HK-2 (cell line): ENCODE measurements around the gene INMT.
"Not testable (repeated sequence)": the region's sequence is repeated elsewhere in the genome, so short reads cannot be mapped to it uniquely, and the experiment has no call there.

Experiments used
- DNase-seq: peaks from one replicate; pipeline ENCODE4 v3.0.0-alpha.2; 2018; ENCODE audit not compliant: unreplicated experiment

INMT gene

DNA sequence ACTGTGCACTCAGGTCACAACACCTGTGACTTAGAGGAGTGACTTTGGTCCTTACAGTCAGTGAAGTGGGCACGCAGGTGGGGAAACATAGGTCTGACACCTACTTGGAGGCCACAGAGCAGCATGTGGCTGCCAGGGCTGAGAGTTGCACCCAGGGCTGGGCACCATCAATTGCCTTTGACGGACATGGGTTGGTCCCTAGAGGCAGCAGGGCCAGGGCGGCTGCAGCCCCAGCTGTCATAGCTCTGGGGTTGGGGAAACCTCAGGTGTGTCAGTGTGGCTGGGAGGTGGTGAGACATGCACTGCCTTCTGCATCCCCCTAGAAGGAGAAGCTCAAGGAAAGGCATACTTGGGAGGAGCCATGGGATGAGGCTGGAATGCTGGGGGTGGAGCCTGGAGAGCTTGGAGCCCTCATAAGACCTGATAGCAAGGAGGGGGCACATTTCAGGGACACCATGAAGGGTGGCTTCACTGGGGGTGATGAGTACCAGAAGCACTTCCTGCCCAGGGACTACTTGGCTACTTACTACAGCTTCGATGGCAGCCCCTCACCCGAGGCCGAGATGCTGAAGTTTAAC lies at the start of gene INMT:
Gene INMT (plus strand): TSS at position 440 of the 578 bp plus-strand sequence. CDS start 16 bp downstream, at position 456.
- no peak for DNase-seq

DNA sequence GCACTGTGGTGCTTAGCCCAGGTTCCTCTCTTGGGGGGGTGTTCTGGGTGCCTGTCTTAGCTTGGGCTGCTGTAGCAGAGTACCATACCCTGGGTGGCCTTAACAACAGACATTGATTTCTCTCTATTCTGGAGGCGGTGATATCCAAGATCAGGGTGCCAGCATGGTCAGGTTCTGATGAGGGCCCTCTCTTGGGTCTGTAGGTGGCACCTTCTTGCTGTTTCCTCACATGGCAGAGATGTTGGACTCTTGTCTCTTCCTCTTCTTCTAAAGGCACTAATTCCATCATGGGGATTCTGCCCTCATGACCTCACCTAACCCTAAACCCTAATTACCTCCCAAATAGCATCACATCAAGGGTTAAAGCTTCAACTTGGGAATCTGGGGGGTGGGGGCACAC lies 49.7 kb upstream of the INMT start:
- DNase-seq: no peak

DNA sequence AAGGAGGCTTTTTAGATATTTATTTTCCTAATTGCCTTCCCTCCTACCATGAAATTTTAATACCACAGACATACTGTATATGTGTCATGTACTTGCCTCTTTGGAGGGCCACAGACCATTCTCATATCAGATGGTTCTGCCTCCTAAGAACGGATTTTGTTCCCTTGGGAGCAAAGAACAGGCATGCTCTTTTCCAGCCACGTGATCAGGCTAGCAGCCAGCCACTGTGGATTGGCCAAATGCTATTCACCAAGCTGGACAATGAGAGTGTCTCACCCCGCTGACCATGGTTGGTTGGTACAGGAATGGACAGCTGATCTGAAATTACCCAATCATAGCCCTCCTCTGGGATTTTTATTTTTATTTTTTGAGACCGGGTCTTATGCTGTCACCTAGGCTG lies 48.2 kb upstream of the INMT start:
- DNase-seq: no peak

DNA sequence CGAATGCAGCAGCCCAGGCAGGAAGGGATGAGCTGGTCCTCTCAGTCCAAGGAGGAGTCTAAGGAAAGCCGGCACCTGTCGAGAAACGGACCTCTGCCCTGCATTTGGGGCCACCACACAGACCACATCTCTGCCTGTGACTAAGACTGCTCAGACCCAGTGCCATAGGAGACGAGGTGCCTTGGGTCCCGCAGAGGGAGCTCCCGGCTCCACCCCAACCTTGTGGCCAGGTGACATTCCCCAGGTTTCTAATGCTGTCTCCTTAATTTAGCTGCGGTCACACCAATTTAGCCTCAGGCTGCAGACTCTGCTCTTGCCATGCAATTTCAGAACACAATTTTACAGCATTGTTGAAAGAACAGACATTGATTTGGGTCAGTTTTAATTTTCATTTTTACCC lies 46.9 kb upstream of the INMT start:
- no peak for DNase-seq

DNA sequence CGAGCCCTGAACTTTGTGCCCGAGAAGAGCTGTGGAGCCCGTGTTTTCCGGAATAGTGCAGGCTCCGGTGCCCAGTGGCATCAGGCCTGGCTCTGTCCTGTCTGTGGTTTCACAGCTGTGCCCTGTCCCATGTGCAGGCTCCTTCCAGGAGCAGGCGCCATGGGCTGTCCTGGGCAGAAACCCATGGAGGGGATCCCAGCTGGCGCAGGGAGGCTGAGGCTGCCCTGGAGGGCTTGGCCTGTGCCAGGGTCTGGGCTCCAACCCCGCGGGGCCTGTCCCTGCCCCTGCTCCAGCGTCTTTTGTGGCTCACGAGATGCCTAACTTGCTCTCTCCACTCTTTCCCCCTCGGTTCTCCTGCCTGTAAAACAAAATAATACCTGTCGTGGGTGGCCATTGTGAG lies 46.3 kb upstream of the INMT start:
- no peak for DNase-seq

DNA sequence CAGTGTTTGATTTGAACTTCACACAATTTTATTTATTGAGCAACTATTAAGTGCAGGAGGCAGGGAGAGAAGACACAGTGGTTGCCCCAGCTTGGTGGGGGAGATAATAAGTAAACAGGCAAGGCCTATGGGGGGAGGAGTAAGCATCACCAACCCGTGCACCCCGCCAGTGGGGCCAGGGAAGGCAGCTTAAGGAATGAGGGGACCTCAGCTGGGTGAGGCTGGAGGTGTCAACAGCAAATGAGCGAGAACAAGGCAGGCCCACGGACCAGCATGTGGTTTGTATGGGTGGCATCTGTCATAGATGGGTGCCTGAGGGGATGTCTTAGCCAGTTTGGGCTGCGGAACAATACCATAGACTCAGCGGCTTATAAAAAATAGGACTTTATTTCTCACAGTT lies 45.6 kb upstream of the INMT start:
- DNase-seq: no peak

DNA sequence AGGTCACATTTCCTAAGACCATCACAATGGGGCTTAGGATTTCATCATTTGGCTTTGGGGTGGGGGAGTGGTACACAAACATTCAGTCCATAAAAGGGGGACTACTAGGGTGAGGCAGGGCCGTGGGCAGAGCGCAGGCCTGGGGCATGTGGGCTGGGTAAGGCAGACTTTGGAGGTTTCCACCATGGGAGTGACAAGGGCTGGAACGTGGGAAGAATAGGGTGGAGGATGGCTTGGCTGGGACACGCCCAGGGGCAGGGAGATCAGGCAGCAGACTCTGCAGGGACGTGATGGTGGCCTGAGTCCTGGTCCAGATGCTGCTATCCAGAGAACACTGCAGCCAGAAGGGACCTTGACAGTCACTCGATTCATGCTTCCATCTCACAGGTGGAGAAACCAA lies 45.0 kb upstream of the INMT start:
- no peak for DNase-seq

DNA sequence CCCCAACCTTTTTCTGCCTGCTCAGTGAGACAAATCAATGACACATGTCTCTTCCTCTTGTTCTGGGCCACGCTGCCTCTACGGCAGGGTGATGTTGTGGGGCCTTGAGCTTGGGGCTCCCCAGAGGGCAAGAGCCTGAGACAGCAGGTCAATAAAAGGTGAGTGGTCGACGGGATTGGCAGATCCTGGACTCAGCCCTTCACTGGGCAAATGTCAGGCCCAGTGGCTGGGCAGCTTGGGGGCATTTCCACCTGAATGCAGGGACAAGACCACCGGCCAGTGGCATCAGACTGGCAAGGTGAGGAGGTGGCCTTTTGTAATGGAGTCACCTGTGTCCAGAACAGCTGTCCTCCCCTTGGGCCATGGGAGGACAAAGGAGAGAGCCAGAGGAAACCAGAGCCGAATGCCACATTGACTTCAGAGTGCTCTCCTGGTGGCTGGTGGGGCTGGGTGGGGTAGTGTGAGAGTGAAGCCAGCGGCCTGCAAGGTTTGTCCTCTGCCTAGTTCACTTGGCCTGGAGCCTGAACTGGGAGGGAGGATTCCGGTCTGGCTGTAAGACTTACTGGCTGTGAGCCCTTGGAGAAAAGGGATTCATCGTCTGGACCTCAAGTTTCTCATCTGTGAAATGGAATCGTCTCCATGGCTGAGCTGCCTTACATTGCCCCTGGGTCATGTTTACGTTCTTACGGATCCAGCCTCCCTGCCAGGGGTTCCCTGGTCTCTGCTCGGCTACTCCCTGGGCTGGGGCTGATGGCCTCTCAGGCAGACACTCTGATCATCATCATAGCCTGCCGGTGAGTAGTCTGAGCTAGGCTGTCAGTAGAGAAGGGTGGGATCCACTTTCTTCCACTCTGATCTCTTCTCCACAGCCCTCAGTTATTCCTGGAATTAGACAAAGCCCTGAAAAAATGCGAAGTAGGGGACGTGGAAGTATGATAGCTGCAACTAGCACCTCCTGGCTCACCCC lies 44.3 kb upstream of the INMT start:
- no peak for DNase-seq

DNA sequence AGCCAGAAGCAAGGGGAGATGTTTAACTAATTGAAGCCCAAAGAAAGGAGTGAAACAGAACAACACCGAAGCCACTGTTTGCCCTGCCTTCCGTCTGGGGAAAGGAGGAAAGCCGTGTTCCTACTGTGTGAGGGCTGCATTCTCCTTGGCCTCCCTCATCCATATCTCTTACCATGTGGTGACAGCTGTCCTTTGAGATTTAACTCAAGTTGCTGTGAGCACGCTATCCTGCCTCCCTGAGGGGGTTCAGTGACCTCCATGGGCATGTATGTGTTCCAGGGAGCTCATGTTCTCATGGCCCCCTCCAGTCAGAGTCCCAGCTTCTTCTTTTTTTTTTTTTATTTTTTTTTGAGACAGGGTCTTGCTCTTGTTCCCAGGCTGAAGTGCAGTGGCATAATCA lies 43.5 kb upstream of the INMT start:
- no peak for DNase-seq

DNA sequence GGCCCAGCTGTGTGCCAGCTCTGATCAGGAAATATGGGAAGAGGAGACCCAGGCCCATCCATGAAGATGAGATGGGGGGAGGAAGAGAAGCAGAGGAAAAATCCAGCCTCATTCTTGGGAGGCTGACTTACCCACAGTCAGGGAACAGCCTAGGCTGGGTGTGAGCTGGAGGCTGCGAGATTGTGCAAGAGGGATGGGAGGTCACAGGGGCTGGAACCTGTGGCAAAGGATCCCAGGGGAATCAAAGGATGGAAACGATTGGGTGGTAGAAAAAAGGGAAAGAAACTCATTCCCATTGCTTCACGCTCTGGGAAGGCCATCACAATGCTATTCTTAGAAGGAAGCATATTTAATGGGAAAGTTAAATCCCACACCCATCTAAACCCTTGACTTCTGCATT lies 43.0 kb upstream of the INMT start:
- DNase-seq: no peak

DNA sequence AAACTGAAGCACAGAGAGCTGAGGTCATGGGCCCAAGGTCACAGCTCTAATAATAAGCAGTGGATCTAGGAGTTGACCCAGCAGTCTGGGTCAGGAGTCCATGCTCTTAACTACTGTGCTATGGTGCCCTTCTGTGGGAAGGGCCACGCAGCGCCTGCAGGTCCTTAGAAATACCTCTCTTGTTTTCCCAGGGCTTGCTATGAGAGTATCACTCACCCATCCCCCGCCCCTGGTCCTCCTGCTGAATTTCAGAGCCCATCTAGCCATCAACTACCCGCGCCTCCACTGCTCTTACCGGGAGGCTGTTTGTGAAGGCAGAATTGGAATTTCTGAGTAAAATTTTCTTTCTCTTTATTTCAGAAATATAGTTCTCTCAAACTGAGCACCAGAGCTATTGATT lies 42.4 kb upstream of the INMT start:
- DNase-seq: no peak

DNA sequence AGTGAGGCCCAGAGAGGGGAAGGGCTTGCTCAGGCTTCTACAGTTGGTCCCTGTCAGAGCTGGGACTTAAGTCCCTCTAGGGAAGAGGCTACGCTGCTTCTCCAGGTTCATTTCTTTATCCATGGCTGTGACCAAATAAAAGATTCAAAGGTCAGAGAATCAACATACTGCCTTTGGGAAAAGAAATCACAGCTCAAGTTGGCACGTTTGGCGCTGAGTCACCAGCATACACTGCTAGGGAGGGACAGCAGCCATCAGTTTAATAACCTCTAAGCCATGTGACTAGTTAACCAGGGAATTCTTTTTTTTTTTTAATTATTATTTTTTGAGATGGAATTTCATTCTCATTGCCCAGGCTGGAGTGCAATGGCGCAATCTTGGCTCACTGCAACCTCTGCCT lies 41.3 kb upstream of the INMT start:
- no peak for DNase-seq

DNA sequence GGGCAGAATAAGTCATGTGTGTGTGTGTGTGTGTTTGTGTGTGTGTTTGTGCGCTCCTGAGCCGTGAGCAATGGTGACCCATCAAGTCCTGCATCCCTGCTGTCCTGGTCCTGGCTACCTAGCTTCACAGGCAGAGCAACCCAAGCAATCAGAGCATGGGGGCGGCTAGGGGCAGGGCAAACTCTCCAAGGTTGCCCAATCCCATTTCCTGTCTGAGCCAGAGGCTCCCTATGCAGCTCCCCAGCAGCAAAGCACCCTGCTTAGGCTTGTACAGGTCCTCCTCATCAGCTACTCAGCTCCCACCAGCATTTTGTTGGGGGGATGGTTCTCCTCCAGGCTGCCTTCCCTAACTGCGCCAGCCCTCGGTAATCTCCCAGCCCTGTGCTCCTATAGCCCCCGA lies 38.5 kb upstream of the INMT start:
- DNase-seq: no peak

DNA sequence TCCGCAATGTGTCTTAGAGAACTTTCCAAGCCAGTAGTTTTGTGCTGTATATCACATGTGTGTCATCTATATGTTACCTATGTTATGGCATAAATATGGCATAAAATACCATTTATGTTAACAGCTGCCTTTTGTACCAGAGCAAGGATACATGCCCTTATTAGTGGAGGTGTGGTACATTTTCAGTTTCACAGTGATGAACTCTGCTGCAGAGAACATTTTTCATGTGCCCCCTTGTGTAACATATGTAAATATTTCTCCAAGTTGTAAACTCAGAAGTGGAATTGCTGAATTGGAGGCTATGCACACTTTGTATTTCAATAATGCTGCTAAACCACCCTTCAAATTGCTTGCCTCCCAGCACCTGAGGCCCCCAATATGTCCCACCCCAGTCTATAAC lies 37.8 kb upstream of the INMT start:
- DNase-seq: no peak

DNA sequence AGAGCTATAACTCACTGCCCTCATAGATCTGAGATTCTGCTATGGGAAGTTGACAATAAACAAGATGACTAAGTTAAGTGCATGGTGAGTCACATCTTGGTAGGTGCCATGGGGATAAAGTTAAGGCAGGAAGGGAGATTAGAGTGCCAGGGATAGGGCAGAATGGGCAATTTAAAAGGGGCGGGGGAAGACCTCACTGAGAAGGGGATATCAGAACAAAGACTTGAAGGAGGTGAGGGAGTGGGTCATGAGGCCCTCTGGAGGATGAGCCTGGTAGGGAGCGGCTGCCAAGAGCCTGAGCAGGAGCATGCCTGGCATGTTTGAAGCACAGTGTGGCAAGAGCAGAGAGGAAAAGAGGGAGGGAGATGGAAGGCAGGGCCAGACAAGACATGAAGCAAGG lies 34.8 kb upstream of the INMT start:
- no peak for DNase-seq

DNA sequence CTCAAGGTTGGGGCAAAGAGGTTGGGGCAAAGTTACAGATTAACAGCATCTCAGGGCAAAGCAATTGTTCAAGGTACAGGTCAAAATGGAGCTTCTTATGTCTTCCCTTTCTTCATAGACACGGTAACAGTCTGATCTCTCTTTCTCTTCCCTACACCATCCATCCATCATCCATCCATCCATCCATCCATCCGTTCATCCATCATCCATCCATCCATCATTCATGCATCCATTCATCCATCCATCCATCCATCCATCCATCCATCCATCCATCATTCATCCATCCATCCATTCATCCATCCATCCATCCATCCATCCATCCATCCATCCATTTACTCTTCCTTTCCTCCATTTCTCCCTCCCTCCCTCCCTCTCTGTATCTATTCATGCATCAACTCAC lies 32.5 kb upstream of the INMT start:
- not testable (repeated sequence) for DNase-seq

DNA sequence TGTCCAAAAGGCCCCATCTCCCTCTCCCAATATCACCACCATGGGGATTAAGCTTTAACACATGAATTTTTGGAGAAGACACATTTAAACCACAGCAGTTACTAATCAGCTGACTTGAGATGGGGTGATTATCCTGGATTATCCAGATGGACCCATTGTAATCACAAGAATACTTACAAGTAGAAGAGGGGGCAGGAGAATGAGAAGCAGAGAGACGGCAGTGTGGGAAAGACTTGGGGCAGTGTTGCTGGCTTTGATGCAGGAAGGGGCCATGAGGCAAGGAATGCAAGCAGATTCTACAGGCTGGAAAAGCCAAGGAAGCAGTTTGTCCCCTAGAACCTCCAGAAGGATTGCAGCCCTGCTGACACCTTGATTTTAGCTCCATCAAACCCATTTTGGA lies 30.7 kb upstream of the INMT start:
- DNase-seq: no peak

DNA sequence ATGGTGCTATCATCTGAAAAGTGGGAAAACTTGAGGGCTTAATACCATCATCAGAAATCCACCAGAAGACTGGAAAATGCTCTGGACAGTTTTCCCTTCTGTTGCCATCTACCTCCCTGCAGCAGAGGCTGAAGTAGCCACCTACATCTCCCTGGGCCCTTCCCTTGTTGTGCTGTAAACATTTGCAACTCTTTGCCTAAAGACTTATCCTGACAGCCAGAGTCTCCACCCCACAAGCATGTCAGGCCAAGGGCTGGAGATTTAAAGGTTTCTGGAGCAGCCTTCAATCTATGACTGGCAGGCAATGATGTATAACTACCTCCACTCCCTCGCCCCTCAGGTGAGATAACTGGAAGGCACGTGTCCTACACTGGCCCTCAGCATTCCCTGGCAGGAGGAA lies 29.7 kb upstream of the INMT start:
- DNase-seq: no peak

DNA sequence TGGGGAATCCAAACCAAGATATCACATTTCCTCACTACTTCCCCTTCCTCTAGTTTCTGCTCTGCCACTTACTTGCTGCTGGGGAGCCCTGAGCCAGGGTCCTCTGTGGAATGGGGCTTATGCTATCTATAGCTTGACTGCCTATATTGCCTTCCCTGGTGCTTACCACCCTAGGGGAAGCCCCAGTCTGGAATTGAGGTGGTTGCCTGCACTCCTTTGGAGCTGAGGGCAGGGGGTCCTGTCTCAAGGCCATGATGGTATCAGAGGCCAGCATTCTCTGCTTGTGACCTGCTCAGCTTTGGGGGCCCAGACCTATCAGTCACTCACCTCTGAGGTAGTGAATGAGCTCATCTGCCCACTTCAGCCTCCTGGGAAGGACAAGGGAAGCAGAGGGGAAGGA lies 29.3 kb upstream of the INMT start:
- DNase-seq: no peak

DNA sequence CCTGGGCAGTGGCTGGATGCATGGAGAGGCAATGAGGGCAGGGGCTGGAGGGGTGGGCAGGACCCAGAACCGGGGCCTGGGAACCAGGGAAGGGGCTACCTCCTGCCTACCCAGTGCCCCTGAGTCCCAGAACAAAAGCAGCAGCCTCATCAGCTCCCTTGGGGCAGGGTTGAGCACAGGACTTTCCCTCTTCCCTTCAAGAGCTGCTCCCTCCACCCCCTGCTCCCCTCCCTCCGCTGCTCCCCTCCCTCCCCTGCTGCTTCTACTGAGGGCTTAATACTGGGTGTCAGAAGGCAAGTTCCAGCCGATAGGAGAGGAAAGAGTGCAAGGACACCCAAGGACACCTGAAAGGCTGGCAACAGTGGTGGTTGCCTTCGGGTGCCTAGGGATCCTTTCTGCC lies 28.2 kb upstream of the INMT start:
- DNase-seq: no peak

DNA sequence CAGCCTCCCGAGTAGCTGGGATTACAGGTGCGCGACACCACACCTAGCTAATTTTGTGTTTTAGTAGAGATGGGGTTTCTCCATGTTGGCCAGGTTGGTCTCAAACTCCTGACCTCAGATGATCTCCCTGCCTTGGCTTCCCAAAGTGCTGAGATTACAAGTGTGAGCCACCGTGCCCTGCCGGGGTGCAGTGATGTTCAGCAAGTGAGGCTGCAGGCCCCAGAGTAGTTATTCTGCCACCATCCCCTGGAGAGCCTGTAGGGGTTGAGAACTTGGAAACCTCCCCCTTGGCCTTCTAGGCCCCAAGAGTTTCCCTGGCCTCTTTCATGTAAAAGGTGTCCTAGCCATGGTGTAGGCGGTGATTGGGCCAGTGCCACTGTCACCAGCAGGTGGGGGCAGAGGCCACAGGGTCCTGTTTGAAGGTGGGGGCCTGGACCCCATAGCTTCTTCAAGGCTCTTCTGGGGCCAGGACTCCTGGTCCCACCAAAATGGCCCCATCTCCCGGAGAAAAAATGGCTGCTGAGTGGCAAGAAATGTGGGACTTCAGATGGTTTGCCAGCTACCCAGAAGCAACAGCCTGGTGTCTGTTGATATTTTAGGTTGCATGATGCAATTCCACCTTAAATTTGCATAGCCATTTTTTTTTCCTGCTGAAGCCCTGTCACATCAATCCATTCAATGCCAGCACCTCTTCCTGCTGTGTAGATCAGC lies 25.5 kb upstream of the INMT start:
- no peak for DNase-seq

DNA sequence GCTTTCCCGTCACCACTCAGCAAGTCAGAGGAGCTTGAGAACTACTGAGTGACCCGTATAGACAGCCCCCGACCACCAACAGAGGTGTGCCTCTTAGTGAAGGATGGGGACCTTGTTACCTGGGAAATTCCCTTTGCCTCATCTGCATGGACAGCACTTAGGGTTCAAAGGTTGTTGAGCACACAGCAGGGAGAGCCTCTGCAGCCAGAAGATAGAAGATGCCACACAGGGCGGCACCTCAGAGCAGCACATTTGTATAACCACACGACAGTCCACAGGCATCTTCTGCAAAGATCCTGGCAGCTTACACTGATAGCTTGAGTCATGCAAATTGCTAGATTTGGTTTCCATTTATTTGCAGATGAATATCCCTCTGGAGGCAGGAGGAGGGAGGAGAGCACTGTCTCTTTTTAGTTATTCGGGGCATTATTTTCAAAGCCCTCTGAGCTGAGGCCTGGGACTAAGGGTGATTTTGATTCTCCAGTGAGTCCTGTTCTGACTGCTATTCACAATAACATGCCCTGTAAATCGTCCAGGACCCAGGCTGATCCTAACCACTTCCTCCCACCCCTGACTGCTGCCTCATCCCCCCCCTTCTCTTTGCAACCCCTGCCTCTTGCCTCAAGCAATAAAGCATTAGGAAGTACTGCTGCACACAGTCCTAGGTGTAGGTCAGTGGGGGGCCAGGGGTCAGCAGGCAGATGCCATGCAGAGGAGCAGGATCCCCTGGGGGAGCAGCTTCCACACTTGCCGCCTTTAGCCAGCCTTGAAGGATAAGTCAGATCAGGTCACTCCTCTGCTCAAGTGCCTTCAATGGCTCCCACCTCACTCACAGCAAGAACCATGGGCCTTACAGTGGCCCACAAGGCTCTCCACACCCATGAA lies 24.6 kb upstream of the INMT start:
- no peak for DNase-seq
